Glomerular visceral epithelial cell (primary cell): Measurements from ENCODE around the gene TBC1D21.
"Not testable (repeated sequence)": the region's sequence is repeated elsewhere in the genome, so short reads cannot be mapped to it uniquely, and the experiment has no call there.

Experiments
- DNase-seq: peaks from one replicate; pipeline ENCODE4 v3.0.0-alpha.2; 2016; ENCODE audit errors: extremely low spot score

Gene TBC1D21

GRCh38 chr15:73930371-73930770 is 57.0 kb downstream of the TBC1D21 start:
- peak; percentile 98 for DNase-seq

GRCh38 chr15:73930790-73931281 is 57.5 kb downstream of the TBC1D21 start:
- DNase-seq = peak; percentile 87

GRCh38 chr15:73931441-73931840 is 58.1 kb downstream of the TBC1D21 start:
- DNase-seq = no peak

- DNase-seq = no peak
Observed at GRCh38 chr15:73932381-73933191, 59.2 kb downstream of the TBC1D21 start.

GRCh38 chr15:73934281-73934680 is 60.9 kb downstream of the TBC1D21 start:
- DNase-seq = no peak

- DNase-seq = peak; percentile 70
Observed at GRCh38 chr15:73935547-73935946, 62.2 kb downstream of the TBC1D21 start.

- peak; percentile 69 for DNase-seq
Observed at GRCh38 chr15:73936181-73936580, 62.8 kb downstream of the TBC1D21 start.

- no peak for DNase-seq
Observed at GRCh38 chr15:73936588-73937290, 63.4 kb downstream of the TBC1D21 start.

- DNase-seq = no peak
Observed at GRCh38 chr15:73937296-73937695, 63.9 kb downstream of the TBC1D21 start.

GRCh38 chr15:73937726-73938125 is 64.4 kb downstream of the TBC1D21 start:
- DNase-seq = no peak

- not testable (repeated sequence) for DNase-seq
Observed at GRCh38 chr15:73938516-73938915, 65.2 kb downstream of the TBC1D21 start.
